IMR-90 (cell line): ENCODE measurements around the gene PTPRN2.

ENCODE experiments used
- MAFK ChIP-seq: IDR thresholded peaks from 2 replicates; pipeline ENCODE4 v1.6.1; 2012; ENCODE audit warnings: low read depth, low read length, improper control_type of control experiment
- TF ChIP-seq, protein P1 (sequence below): fragments of 150-350 bp; IDR thresholded peaks from 2 replicates; pipeline ENCODE4 v1.6.1; 2016; ENCODE audit warnings: low read depth, mild to moderate bottlenecking, low read length, moderate library complexity, borderline replicate concordance

DNA sequence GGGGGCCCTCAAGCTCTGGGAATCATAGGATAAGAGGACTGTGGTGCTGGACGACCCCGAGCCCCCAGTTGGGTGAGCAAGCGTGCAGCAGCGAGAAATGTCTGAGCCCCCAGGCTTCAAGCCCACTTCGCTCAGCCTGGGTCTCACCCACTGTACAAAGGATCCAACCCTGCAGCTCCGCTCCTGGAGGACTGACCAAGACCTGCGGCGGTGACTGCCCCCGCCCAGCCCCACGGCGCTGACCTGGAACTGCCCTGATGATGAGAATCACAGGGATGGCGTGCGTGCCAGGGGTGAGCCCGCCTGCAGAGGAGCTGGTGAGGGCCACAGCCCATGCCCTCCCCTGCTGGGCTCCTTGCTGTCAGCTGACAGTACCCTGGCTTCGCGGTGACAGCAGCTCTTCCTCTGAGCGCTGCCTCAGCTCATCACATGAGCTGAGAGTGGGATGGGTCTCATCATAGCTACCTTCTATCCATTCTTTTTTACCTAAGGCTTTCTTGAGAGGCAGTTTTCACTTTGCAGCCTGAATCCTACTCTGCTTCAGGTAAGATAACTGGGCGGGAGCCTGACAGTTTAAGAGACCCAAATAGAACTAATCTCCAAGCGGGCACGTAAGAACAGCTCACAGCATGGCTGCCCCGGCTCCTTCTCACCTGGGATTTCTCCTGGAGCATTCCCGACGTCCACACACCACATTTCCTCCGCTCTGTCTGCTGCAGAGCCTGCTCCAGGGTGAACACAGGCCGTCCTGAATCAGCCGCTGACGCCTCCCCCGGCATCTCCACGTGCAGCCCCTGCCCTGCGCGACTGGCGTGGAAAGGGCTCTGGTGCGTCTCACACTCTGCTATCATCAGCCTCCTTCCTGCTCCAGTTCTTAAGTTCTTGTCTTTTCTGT is 329.9 kb downstream of the PTPRN2 start:
- TF ChIP-seq MAFK: no peak
- TF ChIP-seq, protein P1, sequence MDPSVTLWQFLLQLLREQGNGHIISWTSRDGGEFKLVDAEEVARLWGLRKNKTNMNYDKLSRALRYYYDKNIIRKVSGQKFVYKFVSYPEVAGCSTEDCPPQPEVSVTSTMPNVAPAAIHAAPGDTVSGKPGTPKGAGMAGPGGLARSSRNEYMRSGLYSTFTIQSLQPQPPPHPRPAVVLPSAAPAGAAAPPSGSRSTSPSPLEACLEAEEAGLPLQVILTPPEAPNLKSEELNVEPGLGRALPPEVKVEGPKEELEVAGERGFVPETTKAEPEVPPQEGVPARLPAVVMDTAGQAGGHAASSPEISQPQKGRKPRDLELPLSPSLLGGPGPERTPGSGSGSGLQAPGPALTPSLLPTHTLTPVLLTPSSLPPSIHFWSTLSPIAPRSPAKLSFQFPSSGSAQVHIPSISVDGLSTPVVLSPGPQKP: no peak
